Measurements from ENCODE around the gene TMEM106C.

TMEM106C gene

GRCh38 chr12:48017921-48018617 is 54.7 kb downstream of the TMEM106C start:
- no peak for DNase-seq

Measured in CD4-positive, alpha-beta T cell treated with Interferon alpha-2 for 1 hour (primary cell).